Panc1 (cell line): ENCODE data around the gene DGKD. TPM values are rescaled to one million over a fixed set of nuclear protein-coding genes. Genes with fewer than 3 reads are reported as not detected.

Experiments
- ATAC-seq: fragments of 200-7000 bp; cut with Tn5 transposase; 2 replicates; pipeline ENCODE4 v1.9.1; 2020; ENCODE audit warnings: mild to moderate bottlenecking, moderate library complexity
- BruUV-seq: library from RNA; stranded (reverse); fragments of 400-500 nt; replicated peaks from 2 replicates; lab custom pipeline; 2021; lab: Mats Ljungman, UMichigan
- CTCF ChIA-PET: fragments of 300-600 bp; sonication (Branson Sonifier 250); formaldehyde crosslinking; loops from one replicate; lab custom pipeline; 2022; ENCODE audit warnings: antibody characterized with exemption; lab: Charles Lee
- POLR2A ChIA-PET: fragments of 300-600 bp; sonication (Branson Sonifier 250); formaldehyde crosslinking; loops from one replicate; lab custom pipeline; 2022; ENCODE audit warnings: antibody characterized with exemption; lab: Charles Lee
- DNase-seq: peaks from one replicate; pipeline ENCODE4 v3.0.0-alpha.2; 2010; ENCODE audit warnings: low read depth, low spot score
- H3K27ac ChIP-seq: 2 replicates; pipeline ENCODE4 v1.5.1; 2011; ENCODE audit warnings: mild to moderate bottlenecking, low read length, inconsistent platforms
- H3K27me3 ChIP-seq: fragments of 200-500 bp; sonication (Bioruptor generic); 2 replicates; pipeline ENCODE4 v1.6.0; 2014; ENCODE audit warnings: low read length, inconsistent platforms; ENCODE audit not compliant: control insufficient read depth, insufficient read depth
- H3K36me3 ChIP-seq: fragments of 200-500 bp; sonication (Bioruptor generic); 2 replicates; pipeline ENCODE4 v1.5.1; 2014; ENCODE audit warnings: inconsistent platforms, mild to moderate bottlenecking, low read length, moderate library complexity; ENCODE audit not compliant: control insufficient read depth, insufficient read depth
- H3K4me1 ChIP-seq: 2 replicates; pipeline ENCODE4 v1.5.1; 2011; ENCODE audit warnings: inconsistent platforms, mild to moderate bottlenecking, low read length, moderate library complexity; ENCODE audit not compliant: control insufficient read depth, insufficient read depth
- H3K4me3 ChIP-seq, 2 experiments: 2 replicates each; pipeline ENCODE4 v1.5.1; 2011 to 2012; ENCODE audit warnings: low read depth in 2 of 2, low read length in 2 of 2, mild to moderate bottlenecking in 2 of 2, inconsistent platforms in 1 of 2, moderate library complexity in 1 of 2
- H3K9me3 ChIP-seq: fragments of 200-500 bp; sonication (Bioruptor generic); 2 replicates; pipeline ENCODE4 v1.5.1; 2014; ENCODE audit warnings: low read depth, mild to moderate bottlenecking, inconsistent platforms, low read length, moderate library complexity; ENCODE audit not compliant: control insufficient read depth, insufficient read depth
- CTCF ChIP-seq: fragments of 450-650 bp; IDR thresholded peaks from 2 replicates; pipeline ENCODE4 v1.5.1; 2017; ENCODE audit warnings: mild to moderate bottlenecking
- POLR2AphosphoS5 ChIP-seq: IDR thresholded peaks from 2 replicates; pipeline ENCODE4 v1.6.1; 2012; ENCODE audit warnings: mild to moderate bottlenecking, low read depth, low read length, moderate library complexity
- SIN3A ChIP-seq: IDR thresholded peaks from 2 replicates; pipeline ENCODE4 v1.6.1; 2012; ENCODE audit warnings: low read depth, mild to moderate bottlenecking, low read length, moderate library complexity, borderline replicate concordance; ENCODE audit not compliant: insufficient read depth
- TCF7L2 ChIP-seq: IDR thresholded peaks from 2 replicates; pipeline ENCODE4 v1.6.1; 2011; ENCODE audit warnings: mild to moderate bottlenecking, low read depth, low read length, inconsistent platforms
- in situ Hi-C: cut with HindIII; loops from 2 replicates; pipeline ENCODE4 v1.10.0; 2016; ENCODE audit warnings: low sequenced_read_pairs, low pct_unique_long_range_greater_than_20kb
- intact Hi-C: fragments of 100-400 bp; cut with micrococcal nuclease; formaldehyde crosslinking; loops from one replicate; pipeline ENCODE4 v1.10.0; 2022; ENCODE audit not compliant: unreplicated experiment
- total RNA-seq: library from RNA; stranded (reverse); gene quantifications from one replicate; pipeline ENCODE4 v1.2.1, GENCODE V29; 2021; ENCODE audit not compliant: unreplicated experiment
- TF ChIP-seq, protein P1 (sequence below), 2 experiments: IDR thresholded peaks; 2 replicates each; pipeline ENCODE4 v1.6.1; 2011 to 2012; ENCODE audit warnings: low read depth in 2 of 2, control low read depth in 1 of 2, low read length in 1 of 2, mild to moderate bottlenecking in 1 of 2, moderate library complexity in 1 of 2; ENCODE audit not compliant: insufficient read depth in 1 of 2

Gene DGKD
- total RNA-seq, 1 experiment from 2014 or later = 89.0 TPM

DNA sequence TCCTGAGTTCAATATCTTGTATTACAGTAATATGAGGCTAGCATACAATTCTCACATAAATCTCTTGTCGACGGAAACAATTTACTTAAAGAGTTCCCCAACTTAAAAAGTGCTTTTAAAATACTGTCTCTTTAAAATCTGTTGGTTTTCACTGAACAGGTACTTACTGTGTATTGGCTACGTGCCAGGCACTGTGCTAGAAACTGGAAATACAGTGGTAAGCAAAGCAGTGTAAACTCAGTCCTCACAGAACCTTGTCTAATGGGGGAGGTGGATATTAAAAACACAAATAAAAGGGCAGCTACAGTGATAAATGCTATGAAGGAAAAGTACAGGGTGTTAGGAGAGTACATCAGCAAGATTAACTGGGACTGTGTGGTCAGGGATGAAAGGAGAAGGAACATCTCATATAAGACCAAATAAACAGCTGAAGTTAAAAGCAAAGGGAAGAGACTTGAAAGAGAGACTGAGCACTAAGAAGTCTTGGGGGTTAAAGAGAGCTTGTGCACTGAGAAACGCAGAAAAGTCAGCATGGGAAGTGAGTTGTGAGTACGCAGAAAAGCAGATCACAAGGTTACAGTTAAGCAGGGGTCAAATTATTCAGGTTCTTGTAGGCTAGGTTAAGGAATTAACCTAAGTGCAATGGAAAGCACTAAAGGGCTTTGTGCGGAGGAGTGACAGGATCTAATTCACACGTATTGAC, 159.8 kb downstream of the DGKD start:
- ChIA-PET POLR2A (no interaction called here), CTCF (no interaction called here)
- Histone ChIP-seq H3K9me3 (no peaks in the 10 kb centered on the region), H3K27ac (no peak overlapping the region), H3K36me3 (no peaks in the 10 kb centered on the region; the same call in 1 of the 2 replicates), H3K4me1 (no peaks in the 10 kb centered on the region), H3K4me3 (no peak overlapping the region), H3K27me3 (no peaks in the 10 kb centered on the region)
- intact Hi-C loops = no loop called here
- ATAC-seq (no peak), DNase-seq (no peak)
- no TSS peak for BruUV-seq
- no peak for TF ChIP-seq TCF7L2
- in situ Hi-C loops = no loop called here

- ChIA-PET POLR2A (no interaction called here), CTCF (no interaction called here)
- DNase-seq = no peak
- Histone ChIP-seq H3K27ac (no peak overlapping the region), H3K36me3 (peaks cover 2% of the 10 kb centered on the region; the same call in 1 of the 2 replicates), H3K9me3 (no peaks in the 10 kb centered on the region), H3K4me1 (no peaks in the 10 kb centered on the region), H3K4me3 (no peak overlapping the region), H3K27me3 (no peaks in the 10 kb centered on the region)
- no TSS peak for BruUV-seq
- in situ Hi-C loops = no loop called here
- ATAC-seq = no peak
- TF ChIP-seq CTCF (no peak), POLR2AphosphoS5 (no peak), TCF7L2 (no peak), SIN3A (no peak)
- TF ChIP-seq, protein P1, sequence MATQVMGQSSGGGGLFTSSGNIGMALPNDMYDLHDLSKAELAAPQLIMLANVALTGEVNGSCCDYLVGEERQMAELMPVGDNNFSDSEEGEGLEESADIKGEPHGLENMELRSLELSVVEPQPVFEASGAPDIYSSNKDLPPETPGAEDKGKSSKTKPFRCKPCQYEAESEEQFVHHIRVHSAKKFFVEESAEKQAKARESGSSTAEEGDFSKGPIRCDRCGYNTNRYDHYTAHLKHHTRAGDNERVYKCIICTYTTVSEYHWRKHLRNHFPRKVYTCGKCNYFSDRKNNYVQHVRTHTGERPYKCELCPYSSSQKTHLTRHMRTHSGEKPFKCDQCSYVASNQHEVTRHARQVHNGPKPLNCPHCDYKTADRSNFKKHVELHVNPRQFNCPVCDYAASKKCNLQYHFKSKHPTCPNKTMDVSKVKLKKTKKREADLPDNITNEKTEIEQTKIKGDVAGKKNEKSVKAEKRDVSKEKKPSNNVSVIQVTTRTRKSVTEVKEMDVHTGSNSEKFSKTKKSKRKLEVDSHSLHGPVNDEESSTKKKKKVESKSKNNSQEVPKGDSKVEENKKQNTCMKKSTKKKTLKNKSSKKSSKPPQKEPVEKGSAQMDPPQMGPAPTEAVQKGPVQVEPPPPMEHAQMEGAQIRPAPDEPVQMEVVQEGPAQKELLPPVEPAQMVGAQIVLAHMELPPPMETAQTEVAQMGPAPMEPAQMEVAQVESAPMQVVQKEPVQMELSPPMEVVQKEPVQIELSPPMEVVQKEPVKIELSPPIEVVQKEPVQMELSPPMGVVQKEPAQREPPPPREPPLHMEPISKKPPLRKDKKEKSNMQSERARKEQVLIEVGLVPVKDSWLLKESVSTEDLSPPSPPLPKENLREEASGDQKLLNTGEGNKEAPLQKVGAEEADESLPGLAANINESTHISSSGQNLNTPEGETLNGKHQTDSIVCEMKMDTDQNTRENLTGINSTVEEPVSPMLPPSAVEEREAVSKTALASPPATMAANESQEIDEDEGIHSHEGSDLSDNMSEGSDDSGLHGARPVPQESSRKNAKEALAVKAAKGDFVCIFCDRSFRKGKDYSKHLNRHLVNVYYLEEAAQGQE (IDR thresholded peaks at IDR 0.05; ENCODE audit: insufficient read depth in 1 of 2, low read depth in 2 of 2, low read length in 1 of 2) = no peak
- intact Hi-C loops = no loop called here
These were observed 165.7 kb downstream of the DGKD start for GRCh38 chr2:233519787-233520611.

Other genes starting within 250 kb of the DGKD start
- gene ATG16L1, start 102.8 kb upstream of the DGKD start, total RNA-seq = 52.3 TPM
- gene SAG, start 46.7 kb upstream of the DGKD start, total RNA-seq = not detected
- gene USP40, start 212.3 kb downstream of the DGKD start, total RNA-seq = 26.6 TPM